SK-N-SH (cell line): ENCODE data around the gene CFAP299. TPM values are rescaled to one million over a fixed set of nuclear protein-coding genes. Genes with fewer than 3 reads are reported as not detected.

Experiments used
- CTCF ChIA-PET: fragments of 300-600, 350-600 bp; formaldehyde crosslinking; extraction: SDS; loops from one replicate; lab custom pipeline; 2021; lab: Yijun Ruan, JAX
- POLR2A ChIA-PET: fragments of 350-600 bp; sonication (Branson Sonifier 250); formaldehyde crosslinking; extraction: SDS; loops from one replicate; lab custom pipeline; 2020; ENCODE audit warnings: antibody characterized with exemption, inconsistent platforms; lab: Yijun Ruan, JAX
- DNase-seq: peaks from one replicate; pipeline ENCODE4 v3.0.0; 2012
- H2AFZ ChIP-seq: fragments of 200-600 bp; sonication (generic); 2 replicates; pipeline ENCODE4 v1.8.1; 2016; ENCODE audit warnings: antibody characterized with exemption, mild to moderate bottlenecking, low read depth
- H3F3A ChIP-seq: fragments of 200-600 bp; sonication (generic); replicated peaks from 2 replicates; pipeline ENCODE3; 2016; ENCODE audit warnings: antibody characterized with exemption, mild to moderate bottlenecking; ENCODE audit not compliant: insufficient read depth
- H3K27ac ChIP-seq, 2 experiments: fragments of 200-500 bp in 1 of 2; fragments of 200-600 bp in 1 of 2; sonication (Bioruptor generic) in 1 of 2; sonication (generic), shearing (Covaris generic) in 1 of 2; 2 replicates each; pipeline versions ENCODE4 v1.5.1 to v1.6.1; 2014 to 2016; ENCODE audit warnings: low read depth in 2 of 2, inconsistent platforms in 1 of 2, low read length in 1 of 2, mild to moderate bottlenecking in 1 of 2, mixed read lengths in 1 of 2
- H3K27me3 ChIP-seq: fragments of 200-600 bp; sonication (generic), shearing (Covaris generic); 2 replicates; pipeline ENCODE4 v1.6.1; 2016; ENCODE audit warnings: mixed run types; ENCODE audit not compliant: insufficient read depth
- H3K36me3 ChIP-seq, 2 experiments: fragments of 200-500 bp in 1 of 2; fragments of 200-600 bp in 1 of 2; sonication (Bioruptor generic) in 1 of 2; sonication (generic) in 1 of 2; replicated peaks in 1 of 2; 2 replicates each; pipeline versions ENCODE3 to v1.5.1; 2014 to 2016; ENCODE audit warnings: low read length in 1 of 2, mild to moderate bottlenecking in 1 of 2; ENCODE audit not compliant: insufficient read depth in 2 of 2, control insufficient read depth in 1 of 2
- H3K4me1 ChIP-seq, 2 experiments: fragments of 200-500 bp in 1 of 2; fragments of 200-600 bp in 1 of 2; sonication (Bioruptor generic) in 1 of 2; sonication (generic), shearing (Covaris generic) in 1 of 2; 2 replicates each; pipeline versions ENCODE4 v1.5.1 to v1.6.1; 2014 to 2016; ENCODE audit warnings: low read depth in 1 of 2, low read length in 1 of 2, mixed run types in 1 of 2; ENCODE audit not compliant: insufficient read depth in 2 of 2, control insufficient read depth in 1 of 2
- H3K4me2 ChIP-seq: fragments of 200-600 bp; sonication (generic), shearing (Covaris generic); 2 replicates; pipeline ENCODE4 v1.6.1; 2017; ENCODE audit warnings: mixed run types
- H3K4me3 ChIP-seq, 2 experiments: fragments of 200-500 bp in 1 of 2; fragments of 200-600 bp in 1 of 2; sonication (Bioruptor generic) in 1 of 2; sonication (generic), shearing (Covaris generic) in 1 of 2; 2 replicates each; pipeline versions ENCODE4 v1.5.1 to v1.8.1; 2014 to 2016; ENCODE audit warnings: low read depth in 2 of 2, inconsistent platforms in 1 of 2, low read length in 1 of 2, mild to moderate bottlenecking in 1 of 2, mixed read lengths in 1 of 2, moderate library complexity in 1 of 2
- H3K79me2 ChIP-seq: fragments of 200-600 bp; sonication (generic); 2 replicates; pipeline ENCODE4 v1.8.1; 2017; ENCODE audit warnings: mild to moderate bottlenecking; ENCODE audit not compliant: insufficient read depth
- H3K9ac ChIP-seq: fragments of 200-600 bp; sonication (generic); 2 replicates; pipeline ENCODE4 v1.6.1; 2017; ENCODE audit warnings: mixed run types
- H3K9me2 ChIP-seq: fragments of 200-600 bp; sonication (generic); 2 replicates; pipeline ENCODE4 v1.6.1; 2017; ENCODE audit warnings: mixed run types
- H3K9me3 ChIP-seq: fragments of 200-600 bp; sonication (generic); 2 replicates; pipeline ENCODE4 v1.6.1; 2017; ENCODE audit warnings: mixed run types, mild to moderate bottlenecking, moderate library complexity
- H4K20me1 ChIP-seq: fragments of 200-600 bp; sonication (generic); 2 replicates; pipeline ENCODE4 v1.6.1; 2017; ENCODE audit warnings: mild to moderate bottlenecking, mixed run types; ENCODE audit not compliant: insufficient read depth
- CHD2 ChIP-seq: fragments of 150-350 bp; IDR thresholded peaks from 2 replicates; pipeline ENCODE4 v1.6.1; 2018; ENCODE audit warnings: low read length; ENCODE audit not compliant: partially characterized antibody
- ELF1 ChIP-seq: IDR thresholded peaks from 2 replicates; pipeline ENCODE4 v1.4.0; 2012
- EZH2phosphoT487 ChIP-seq: fragments of 200-600 bp; sonication (generic); IDR thresholded peaks from 2 replicates; pipeline ENCODE4 v1.6.1; 2017; ENCODE audit warnings: low read depth, mixed run types, mild to moderate bottlenecking, antibody characterized with exemption, moderate library complexity, borderline replicate concordance
- FOXJ3 ChIP-seq: sonication (generic); formaldehyde crosslinking; IDR thresholded peaks from 2 replicates; pipeline ENCODE4 v1.5.1; 2020; ENCODE audit warnings: mild to moderate bottlenecking, missing genetic modification reagents
- FOXM1 ChIP-seq: IDR thresholded peaks from 2 replicates; pipeline ENCODE4 v1.4.0; 2012; ENCODE audit warnings: low read depth, mild to moderate bottlenecking
- GABPA ChIP-seq: IDR thresholded peaks from 2 replicates; pipeline ENCODE4 v1.4.0; 2012; ENCODE audit warnings: low read depth, mild to moderate bottlenecking
- IRF3 ChIP-seq: fragments of 150-350 bp; IDR thresholded peaks from 2 replicates; pipeline ENCODE4 v1.6.1; 2016; ENCODE audit warnings: mild to moderate bottlenecking, low read depth, low read length
- MAX ChIP-seq: IDR thresholded peaks from 2 replicates; pipeline ENCODE4 v1.4.0; 2012; ENCODE audit warnings: low read depth
- MEF2A ChIP-seq: IDR thresholded peaks from 2 replicates; pipeline ENCODE4 v1.4.0; 2012; ENCODE audit warnings: low read depth, borderline replicate concordance
- RAD21 ChIP-seq: IDR thresholded peaks from 2 replicates; pipeline ENCODE4 v1.6.1; 2012; ENCODE audit warnings: mild to moderate bottlenecking, low read length
- RFX5 ChIP-seq: IDR thresholded peaks from 2 replicates; pipeline ENCODE4 v1.6.1; 2012; ENCODE audit warnings: mild to moderate bottlenecking, improper control_type of control experiment, low read length
- SIN3A ChIP-seq: IDR thresholded peaks from 2 replicates; pipeline ENCODE4 v1.6.1; 2012; ENCODE audit warnings: low read depth, mild to moderate bottlenecking, low read length, moderate library complexity, borderline replicate concordance
- SMC3 ChIP-seq: IDR thresholded peaks from 2 replicates; pipeline ENCODE4 v1.6.1; 2012; ENCODE audit warnings: low read depth, low read length, improper control_type of control experiment
- TAF1 ChIP-seq: IDR thresholded peaks from 2 replicates; pipeline ENCODE4 v1.6.1; 2012; ENCODE audit warnings: low read depth, mild to moderate bottlenecking, low read length, moderate library complexity, borderline replicate concordance
- TCF12 ChIP-seq: IDR thresholded peaks from 2 replicates; pipeline ENCODE4 v1.4.0; 2012
- TEAD4 ChIP-seq: IDR thresholded peaks from 2 replicates; pipeline ENCODE4 v1.4.0; 2012; ENCODE audit warnings: mild to moderate bottlenecking, borderline replicate concordance; ENCODE audit not compliant: insufficient read depth
- USF2 ChIP-seq: fragments of 150-350 bp; IDR thresholded peaks from 2 replicates; pipeline ENCODE4 v1.6.1; 2017; ENCODE audit warnings: antibody characterized with exemption, low read length, low read depth, borderline replicate concordance
- WGBS: methylation state at CpG from one replicate; pipeline ENCODE4 v1.1.6; 2017; ENCODE audit warnings: low lambda C conversion rate; 5-methylcytosine and 5-hydroxymethylcytosine counted together
- polyA plus RNA-seq, 3 experiments: library from polyadenylated mRNA; depleted of rRNA; stranded (reverse); fragments of >200 nt; gene quantifications; 2 replicates each; pipeline ENCODE4 v1.2.3, GENCODE V29; 2012
- TF ChIP-seq, protein P1 (sequence below): fragments of 200-600 bp; sonication (generic); IDR thresholded peaks from 2 replicates; pipeline ENCODE4 v1.6.1; 2017; ENCODE audit warnings: antibody characterized with exemption, mild to moderate bottlenecking, moderate library complexity
- TF ChIP-seq, protein P2 (sequence below): IDR thresholded peaks from 2 replicates; pipeline ENCODE4 v1.4.0; 2012; ENCODE audit warnings: low read depth, borderline replicate concordance

The CFAP299 gene
- polyA plus RNA-seq, 1 of the 3 experiments (the other 2 are of a cell fraction), result 1.2 TPM

GRCh38 chr4:80903020-80903419 is 567.5 kb downstream of the CFAP299 start:
- Histone ChIP-seq H3K4me2 (no peak overlapping the region), H3K79me2 (no peaks in the 10 kb centered on the region), H3K36me3 (no peaks in the 10 kb centered on the region), H4K20me1 (no peaks in the 10 kb centered on the region), H3K27me3 (no peaks in the 10 kb centered on the region), H3F3A (no peaks in the 10 kb centered on the region), H3K27ac (no peak overlapping the region), H3K9me3 (no peaks in the 10 kb centered on the region), H3K9me2 (no peaks in the 10 kb centered on the region), H2AFZ (no peak overlapping the region), H3K4me1 (no peaks in the 10 kb centered on the region), H3K4me3 (no peak overlapping the region), H3K9ac (no peak overlapping the region)
- POLR2A ChIA-PET, result no interaction called here
- no peak for DNase-seq
- CTCF ChIA-PET, result no interaction called here
- TF ChIP-seq RFX5 (no peak), TCF12 (no peak), SMC3 (no peak), EZH2phosphoT487 (no peak), GABPA (no peak), ELF1 (no peak)

DNA sequence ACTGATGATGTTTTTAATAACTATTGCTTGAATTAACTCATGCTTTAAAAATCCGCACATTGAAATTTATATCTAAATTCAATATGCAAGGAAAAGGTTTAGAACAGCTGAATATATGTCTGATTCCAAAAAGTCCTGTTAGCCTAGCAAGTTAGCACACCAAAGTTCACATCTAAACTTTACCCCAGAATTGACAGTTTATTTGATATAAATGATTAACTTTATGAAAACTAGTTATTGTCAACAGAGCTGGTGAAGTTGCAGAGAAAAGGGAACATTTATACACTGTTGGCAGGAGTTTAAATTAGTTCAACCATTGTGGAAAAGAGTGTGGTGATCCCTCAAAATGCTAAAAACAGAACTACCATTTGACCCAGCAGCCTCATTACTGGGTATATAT is 574.4 kb downstream of the CFAP299 start:
- Histone ChIP-seq H3K4me1 (no peaks in the 10 kb centered on the region), H3K27me3 (no peaks in the 10 kb centered on the region), H4K20me1 (no peaks in the 10 kb centered on the region), H3K4me2 (no peak overlapping the region), H3K36me3 (no peaks in the 10 kb centered on the region), H3F3A (no peaks in the 10 kb centered on the region), H3K79me2 (no peaks in the 10 kb centered on the region; the same call in 1 of the 2 replicates), H3K9me3 (no peaks in the 10 kb centered on the region), H3K27ac (no peak overlapping the region), H3K4me3 (no peak overlapping the region), H3K9ac (no peak overlapping the region), H3K9me2 (no peaks in the 10 kb centered on the region), H2AFZ (no peak overlapping the region)
- 9% methylated on average over 1 of the region's 1 CpG for WGBS
- no peak for DNase-seq
- CTCF ChIA-PET, result no interaction called here
- POLR2A ChIA-PET, result no interaction called here
- no peak for TF ChIP-seq FOXJ3 (CRISPR knock-in tag)
- no peak for TF ChIP-seq TAF1
- TF ChIP-seq MEF2A, result no peak
- no peak for TF ChIP-seq RFX5
- no peak for TF ChIP-seq TEAD4
- TF ChIP-seq IRF3, result no peak

DNA sequence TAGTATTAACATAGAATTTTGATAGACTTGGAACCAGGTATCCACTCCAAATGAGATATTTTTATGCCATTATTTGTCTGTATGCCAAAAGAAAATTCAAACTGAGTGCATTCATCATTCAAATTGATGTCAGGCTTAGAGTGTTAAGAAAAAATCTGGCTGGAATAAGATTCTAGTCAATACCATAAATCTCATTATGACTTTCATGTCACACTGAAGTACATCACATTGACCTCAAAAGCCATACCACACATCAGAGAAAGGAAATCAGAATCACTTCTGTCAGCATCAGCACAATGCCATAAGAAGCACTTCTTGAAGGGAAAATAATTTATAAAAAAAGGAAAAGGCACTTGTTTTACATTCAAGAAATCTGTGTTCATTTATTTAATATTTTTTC is 575.9 kb downstream of the CFAP299 start:
- Histone ChIP-seq H3K4me2 (no peak overlapping the region), H3K9me3 (no peaks in the 10 kb centered on the region), H3K79me2 (no peaks in the 10 kb centered on the region; the same call in 1 of the 2 replicates), H3K9me2 (no peaks in the 10 kb centered on the region), H3K36me3 (no peaks in the 10 kb centered on the region), H3K4me1 (no peaks in the 10 kb centered on the region), H3K27ac (no peak overlapping the region), H4K20me1 (no peaks in the 10 kb centered on the region), H3F3A (no peaks in the 10 kb centered on the region), H3K27me3 (no peaks in the 10 kb centered on the region), H3K9ac (no peak overlapping the region), H2AFZ (no peak overlapping the region), H3K4me3 (no peak overlapping the region)
- CTCF ChIA-PET, result no interaction called here
- POLR2A ChIA-PET, result no interaction called here
- no peak for DNase-seq
- TF ChIP-seq SIN3A (no peak), EZH2phosphoT487 (no peak), FOXJ3 (CRISPR knock-in tag) (no peak), CHD2 (no peak), SMC3 (no peak), ELF1 (no peak), MEF2A (no peak), FOXM1 (no peak), USF2 (no peak), RAD21 (no peak), MAX (no peak)
- TF ChIP-seq, protein P1, sequence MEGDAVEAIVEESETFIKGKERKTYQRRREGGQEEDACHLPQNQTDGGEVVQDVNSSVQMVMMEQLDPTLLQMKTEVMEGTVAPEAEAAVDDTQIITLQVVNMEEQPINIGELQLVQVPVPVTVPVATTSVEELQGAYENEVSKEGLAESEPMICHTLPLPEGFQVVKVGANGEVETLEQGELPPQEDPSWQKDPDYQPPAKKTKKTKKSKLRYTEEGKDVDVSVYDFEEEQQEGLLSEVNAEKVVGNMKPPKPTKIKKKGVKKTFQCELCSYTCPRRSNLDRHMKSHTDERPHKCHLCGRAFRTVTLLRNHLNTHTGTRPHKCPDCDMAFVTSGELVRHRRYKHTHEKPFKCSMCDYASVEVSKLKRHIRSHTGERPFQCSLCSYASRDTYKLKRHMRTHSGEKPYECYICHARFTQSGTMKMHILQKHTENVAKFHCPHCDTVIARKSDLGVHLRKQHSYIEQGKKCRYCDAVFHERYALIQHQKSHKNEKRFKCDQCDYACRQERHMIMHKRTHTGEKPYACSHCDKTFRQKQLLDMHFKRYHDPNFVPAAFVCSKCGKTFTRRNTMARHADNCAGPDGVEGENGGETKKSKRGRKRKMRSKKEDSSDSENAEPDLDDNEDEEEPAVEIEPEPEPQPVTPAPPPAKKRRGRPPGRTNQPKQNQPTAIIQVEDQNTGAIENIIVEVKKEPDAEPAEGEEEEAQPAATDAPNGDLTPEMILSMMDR, result no peak
- TF ChIP-seq, protein P2, sequence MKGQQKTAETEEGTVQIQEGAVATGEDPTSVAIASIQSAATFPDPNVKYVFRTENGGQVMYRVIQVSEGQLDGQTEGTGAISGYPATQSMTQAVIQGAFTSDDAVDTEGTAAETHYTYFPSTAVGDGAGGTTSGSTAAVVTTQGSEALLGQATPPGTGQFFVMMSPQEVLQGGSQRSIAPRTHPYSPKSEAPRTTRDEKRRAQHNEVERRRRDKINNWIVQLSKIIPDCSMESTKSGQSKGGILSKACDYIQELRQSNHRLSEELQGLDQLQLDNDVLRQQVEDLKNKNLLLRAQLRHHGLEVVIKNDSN, result no peak
